Urinary bladder (tissue), 4 donors: Measurements from ENCODE around the gene MAMDC4. TPM values are rescaled to one million over a fixed set of nuclear protein-coding genes. Genes with fewer than 3 reads are reported as not detected.

Source experiments
- DNase-seq: peaks from one replicate; pipeline ENCODE4 v3.0.0-alpha.2; 2015; ENCODE audit errors: extremely low spot score
- H3K27ac ChIP-seq: one replicate; pipeline ENCODE4 v1.5.1; 2013; ENCODE audit warnings: low read depth, mild to moderate bottlenecking, moderate library complexity
- H3K36me3 ChIP-seq: one replicate; pipeline ENCODE4 v1.6.1; 2013; ENCODE audit warnings: mild to moderate bottlenecking, moderate library complexity; ENCODE audit not compliant: insufficient read depth
- H3K4me1 ChIP-seq: one replicate; pipeline ENCODE4 v1.6.1; 2013; ENCODE audit warnings: mild to moderate bottlenecking, moderate library complexity; ENCODE audit not compliant: insufficient read depth
- H3K4me3 ChIP-seq: one replicate; pipeline ENCODE4 v1.5.1; 2013; ENCODE audit warnings: low read depth, low read length
- WGBS: extraction: QIAGEN DNeasy Blood & Tissue Kit; methylation state at CpG from one replicate; pipeline ENCODE4 v1.1.7; 2013; 5-methylcytosine and 5-hydroxymethylcytosine counted together
- polyA plus RNA-seq: library from polyadenylated mRNA; stranded (reverse); fragments of 200-250 nt; gene quantifications from one replicate; pipeline ENCODE4 v1.2.3, GENCODE V29; 2013
- total RNA-seq: library from RNA; depleted of rRNA; stranded (reverse); fragments of >200 nt; gene quantifications from one replicate; pipeline ENCODE4 v1.2.3, GENCODE V29; 2014
- donor health status: healthy with polysubstance abuse.
- donor health status: healthy.

The MAMDC4 gene
- total and polyA plus RNA-seq, 2 donors = 3.0 to 3.8 TPM

GRCh38 chr9:136815422-136815782 lies 36.7 kb upstream of the MAMDC4 start:
- WGBS = 48% methylated on average over 1 of the region's 1 CpG
- DNase-seq = no peak
- H3K27ac ChIP-seq = no peak overlapping the region
- H3K36me3 ChIP-seq = peaks cover 3% of the 10 kb centered on the region
- no peak overlapping the region for H3K4me3 ChIP-seq
- H3K4me1 ChIP-seq = no peaks in the 10 kb centered on the region

DNA sequence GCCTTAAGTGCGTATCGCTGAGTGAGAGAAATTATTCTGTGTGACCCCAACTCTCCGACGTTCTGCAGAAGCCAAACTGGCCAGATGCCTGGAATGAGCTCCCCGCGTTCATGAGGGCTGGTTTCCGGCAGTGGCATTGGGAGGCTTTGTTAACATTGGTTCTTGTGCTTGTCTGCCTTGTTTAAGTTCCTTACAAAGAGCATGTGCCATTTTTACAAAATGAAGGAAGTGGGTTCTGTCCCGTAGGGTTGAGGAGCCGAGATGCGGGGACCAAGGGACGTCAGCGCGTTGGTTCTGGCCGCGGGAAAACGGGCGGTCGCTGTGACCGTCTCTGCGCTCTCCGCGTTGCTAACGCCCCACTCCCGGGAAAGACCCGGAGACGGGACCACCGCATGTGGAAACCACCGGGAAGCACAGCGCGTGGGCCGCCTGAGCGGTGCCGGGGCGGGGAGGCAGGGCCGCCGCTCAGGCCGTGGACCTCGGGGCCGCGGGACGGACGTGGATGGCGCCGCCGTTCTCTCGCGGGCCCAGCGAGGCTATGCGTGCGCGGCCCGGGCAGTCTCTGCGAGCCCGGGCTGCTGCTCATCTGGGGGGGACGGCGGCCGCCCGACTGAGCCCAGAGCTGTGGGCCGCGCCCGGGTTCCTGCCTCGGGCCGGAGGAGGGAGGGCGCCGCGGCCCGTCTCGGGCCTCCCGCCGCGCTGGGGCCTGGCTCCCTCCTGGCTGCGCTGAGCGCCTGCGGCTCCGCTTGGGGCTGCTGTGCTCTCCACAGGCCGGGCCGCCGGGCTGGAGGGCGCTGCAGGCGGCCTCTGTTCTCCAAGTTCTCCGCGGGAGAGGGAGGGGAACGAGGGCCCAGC lies 30.9 kb upstream of the MAMDC4 start:
- no peaks in the 10 kb centered on the region for H3K4me1 ChIP-seq
- no peak overlapping the region for H3K27ac ChIP-seq
- H3K4me3 ChIP-seq = peak overlapping the region; percentile 28
- WGBS = 10% methylated on average over 83 of the region's 83 CpGs
- H3K36me3 ChIP-seq = no peaks in the 10 kb centered on the region
- DNase-seq = no peak

DNA sequence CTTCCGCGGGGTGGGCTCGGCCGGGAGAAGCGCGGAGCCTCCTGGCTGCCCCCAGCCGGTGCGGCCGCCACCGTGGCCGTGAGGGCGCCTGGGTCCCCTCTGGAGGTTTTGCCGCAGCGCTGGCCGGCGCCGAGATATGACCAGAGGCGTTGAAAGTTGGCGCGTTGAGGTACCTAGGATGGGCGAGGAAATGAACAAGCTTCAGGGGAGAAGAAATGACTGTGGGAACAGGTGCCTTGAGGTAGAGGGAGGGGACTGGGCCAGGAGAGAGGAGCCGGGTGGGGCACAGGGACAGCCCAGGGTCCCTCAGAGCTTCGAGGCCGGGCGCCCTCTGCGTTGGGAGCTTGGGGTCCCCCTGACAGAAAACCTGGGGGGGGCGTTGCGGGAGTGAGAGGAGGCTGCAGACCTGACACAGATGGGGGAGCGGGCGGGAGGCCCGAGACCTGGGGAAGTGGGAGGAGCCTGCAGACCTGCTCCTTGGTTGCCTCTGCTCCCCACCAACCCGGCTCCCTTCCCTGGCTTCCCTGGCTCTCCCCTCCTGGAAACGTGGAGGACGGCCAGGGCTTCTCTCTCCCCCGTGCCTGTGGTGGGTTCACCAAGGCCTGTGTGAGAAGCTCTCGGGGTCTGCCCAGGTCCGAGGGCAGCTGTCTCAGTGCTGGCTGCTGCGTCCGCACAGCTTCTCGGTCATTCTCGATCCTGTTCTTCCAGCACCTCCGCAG lies 30.2 kb upstream of the MAMDC4 start:
- DNase-seq = no peak
- H3K4me3 ChIP-seq = peak overlapping the region; percentile 28
- H3K27ac ChIP-seq = no peak overlapping the region
- no peaks in the 10 kb centered on the region for H3K36me3 ChIP-seq
- H3K4me1 ChIP-seq = no peaks in the 10 kb centered on the region
- WGBS = 63% methylated on average over 42 of the region's 42 CpGs

- no peak for DNase-seq
- H3K4me3 ChIP-seq = no peak overlapping the region
- H3K27ac ChIP-seq = no peak overlapping the region
- no peaks in the 10 kb centered on the region for H3K36me3 ChIP-seq
- WGBS = 88% methylated on average over 30 of the region's 30 CpGs
- H3K4me1 ChIP-seq = no peaks in the 10 kb centered on the region
Observed at GRCh38 chr9:136823136-136824046, 28.8 kb upstream of the MAMDC4 start.

GRCh38 chr9:136824496-136825225 lies 27.5 kb upstream of the MAMDC4 start:
- Histone ChIP-seq H3K36me3 (no peaks in the 10 kb centered on the region), H3K27ac (no peak overlapping the region), H3K4me3 (no peak overlapping the region), H3K4me1 (no peaks in the 10 kb centered on the region)
- WGBS = 91% methylated on average over 21 of the region's 21 CpGs
- no peak for DNase-seq

DNA sequence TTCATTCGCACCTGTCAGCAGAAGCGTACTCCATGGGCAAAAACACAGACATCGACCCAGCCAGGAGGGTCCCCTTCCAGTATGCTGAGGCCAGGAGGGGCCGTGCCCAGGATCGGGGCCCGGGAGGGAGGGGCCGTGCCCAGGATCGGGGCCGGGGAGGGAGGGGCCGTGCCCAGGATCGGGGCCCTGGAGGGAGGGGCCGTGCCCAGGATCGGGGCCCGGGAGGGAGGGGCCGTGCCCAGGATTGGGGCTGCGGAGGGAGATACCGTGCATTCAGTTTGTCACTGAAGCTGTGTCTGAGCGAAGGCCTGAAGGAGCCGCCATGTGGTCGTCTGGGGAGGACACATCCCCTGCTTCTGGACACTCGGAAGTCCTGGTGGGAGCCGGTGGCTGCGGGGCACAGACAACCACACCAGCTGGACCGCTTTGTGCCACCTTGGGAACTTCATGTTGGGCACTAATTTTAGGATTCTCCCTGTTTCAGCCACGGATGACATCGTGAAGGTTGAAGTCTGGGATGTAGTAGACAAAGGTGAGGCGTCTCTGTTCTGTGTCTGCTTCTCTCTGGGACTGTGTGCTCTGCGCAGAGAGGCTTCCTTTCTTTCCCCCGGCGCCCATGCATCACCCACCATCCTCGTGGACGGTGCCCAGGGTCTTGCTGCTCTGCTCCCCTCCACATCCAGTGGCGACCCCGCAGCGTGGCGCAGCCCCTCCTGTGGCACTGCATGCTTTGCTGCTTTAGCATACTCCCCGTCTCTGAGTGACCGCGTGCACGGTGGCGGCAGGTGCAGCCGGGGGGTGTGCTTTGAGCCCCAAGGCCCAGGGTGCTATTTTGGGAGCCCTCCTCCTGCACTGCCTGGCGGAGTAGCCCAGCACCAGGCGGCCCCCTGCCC lies 26.6 kb upstream of the MAMDC4 start:
- Histone ChIP-seq H3K27ac (no peak overlapping the region), H3K36me3 (no peaks in the 10 kb centered on the region), H3K4me3 (no peak overlapping the region), H3K4me1 (no peaks in the 10 kb centered on the region)
- no peak for DNase-seq
- WGBS = 90% methylated on average over 44 of the region's 44 CpGs

DNA sequence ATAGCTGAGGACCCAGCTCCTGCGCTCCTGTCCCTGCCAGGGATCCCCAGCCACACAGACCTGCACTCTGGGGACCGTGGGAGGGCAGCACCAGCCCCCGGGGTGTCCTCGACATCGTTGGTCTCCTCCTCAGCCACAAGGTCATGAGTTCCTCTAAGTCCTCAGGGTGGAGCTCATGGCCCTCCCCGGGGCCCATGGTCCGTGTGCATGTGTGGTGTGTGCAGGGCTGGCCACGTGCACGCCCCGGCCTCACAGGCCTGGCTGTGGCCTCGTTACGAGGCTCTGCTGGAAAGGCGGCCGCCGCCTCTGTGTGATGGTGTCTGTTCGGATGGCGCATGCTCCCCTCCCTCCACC lies 26.0 kb upstream of the MAMDC4 start:
- no peak overlapping the region for H3K27ac ChIP-seq
- 92% methylated on average over 17 of the region's 17 CpGs for WGBS
- no peak for DNase-seq
- no peak overlapping the region for H3K4me3 ChIP-seq
- no peaks in the 10 kb centered on the region for H3K36me3 ChIP-seq
- no peaks in the 10 kb centered on the region for H3K4me1 ChIP-seq

GRCh38 chr9:136826703-136827582 lies 25.2 kb upstream of the MAMDC4 start:
- no peak overlapping the region for H3K4me3 ChIP-seq
- 89% methylated on average over 24 of the region's 24 CpGs for WGBS
- H3K27ac ChIP-seq = no peak overlapping the region
- H3K4me1 ChIP-seq = no peaks in the 10 kb centered on the region
- H3K36me3 ChIP-seq = no peaks in the 10 kb centered on the region
- no peak for DNase-seq

DNA sequence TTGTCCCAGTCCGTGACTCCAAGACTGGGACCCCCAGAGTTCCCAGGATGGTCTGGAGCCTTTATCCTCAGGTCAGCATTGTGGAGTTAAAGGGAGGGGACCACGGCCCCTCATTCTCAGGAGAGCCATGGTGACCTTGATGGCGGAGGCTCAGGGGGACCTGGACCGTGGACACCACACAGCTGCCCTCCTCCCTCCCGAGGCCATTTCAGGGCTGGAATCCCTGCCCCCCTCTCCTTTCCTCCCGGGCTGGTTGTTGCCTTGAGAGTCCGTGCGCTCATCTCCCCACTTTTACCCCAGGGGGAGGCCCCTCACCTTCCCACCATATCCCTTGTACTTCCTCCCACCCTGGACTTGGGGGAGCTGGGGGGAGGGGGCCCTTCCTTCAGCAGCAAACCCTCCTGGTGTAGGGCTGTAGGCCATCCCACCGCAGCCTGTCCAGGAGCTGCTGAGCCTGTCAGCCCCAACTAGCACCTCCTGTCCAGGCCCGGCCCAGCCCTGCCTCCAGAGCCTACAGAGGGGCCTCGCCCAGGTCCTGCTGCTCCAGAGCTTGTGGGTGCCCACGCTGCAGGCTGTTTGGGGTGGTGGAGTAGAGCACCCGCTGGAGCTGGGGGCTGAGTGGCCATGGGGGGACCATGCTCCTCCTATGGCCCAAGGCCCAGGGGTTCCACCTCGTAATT lies 24.2 kb upstream of the MAMDC4 start:
- WGBS = 88% methylated on average over 14 of the region's 14 CpGs
- no peak for DNase-seq
- H3K4me3 ChIP-seq = no peak overlapping the region
- H3K27ac ChIP-seq = no peak overlapping the region
- H3K4me1 ChIP-seq = no peaks in the 10 kb centered on the region
- H3K36me3 ChIP-seq = no peaks in the 10 kb centered on the region

GRCh38 chr9:136828474-136829140 lies 23.5 kb upstream of the MAMDC4 start:
- H3K4me1 ChIP-seq = no peaks in the 10 kb centered on the region
- DNase-seq = no peak
- H3K27ac ChIP-seq = no peak overlapping the region
- 92% methylated on average over 31 of the region's 31 CpGs for WGBS
- no peaks in the 10 kb centered on the region for H3K36me3 ChIP-seq
- no peak overlapping the region for H3K4me3 ChIP-seq

GRCh38 chr9:136829412-136829811 lies 22.7 kb upstream of the MAMDC4 start:
- Histone ChIP-seq H3K36me3 (no peaks in the 10 kb centered on the region), H3K4me3 (no peak overlapping the region), H3K4me1 (no peaks in the 10 kb centered on the region), H3K27ac (no peak overlapping the region)
- no peak for DNase-seq
- WGBS = 92% methylated on average over 14 of the region's 14 CpGs
